HCT116 (cell line): ENCODE data around the gene JAK1. TPM values are rescaled to one million over a fixed set of nuclear protein-coding genes. Genes with fewer than 3 reads are reported as not detected.

ENCODE experiments used
- ATAC-seq: fragments of 200-7000 bp; cut with Tn5 transposase; 2 replicates; pipeline ENCODE4 v1.9.1; 2020; ENCODE audit warnings: mild to moderate bottlenecking, moderate library complexity
- BruUV-seq: library from RNA; stranded (reverse); fragments of 400-500 nt; replicated peaks from 2 replicates; lab custom pipeline; 2021; lab: Mats Ljungman, UMichigan
- CTCF ChIA-PET: fragments of 300-600 bp; sonication (Branson Sonifier 250); formaldehyde crosslinking; loops from one replicate; lab custom pipeline; 2021; ENCODE audit warnings: antibody characterized with exemption; lab: Charles Lee
- POLR2A ChIA-PET: fragments of 300-600, 350-600 bp; sonication (Branson Sonifier 250); formaldehyde crosslinking; loops from one replicate; lab custom pipeline; 2021; ENCODE audit warnings: antibody characterized with exemption; lab: Charles Lee
- RAD21 ChIA-PET, 2 experiments: fragments of 300-600 bp; sonication (Branson Sonifier 250); formaldehyde crosslinking; loops; one replicate each; lab custom pipeline; 2023; ENCODE audit warnings: low total read pairs in 2 of 2; ENCODE audit not compliant: uncharacterized antibody in 2 of 2, unreplicated experiment in 2 of 2, low non-redundant PET in 1 of 2; lab: Charles Lee
- DNase-seq: peaks from one replicate; pipeline ENCODE4 v3.0.0-alpha.2; 2010; ENCODE audit warnings: low read depth, low spot score
- H2AFZ ChIP-seq: fragments of 200-600 bp; shearing (Covaris generic), sonication (generic); 2 replicates; pipeline ENCODE4 v1.6.1; 2017; ENCODE audit warnings: low read depth, mixed run types, mixed read lengths, antibody characterized with exemption, low read length; ENCODE audit not compliant: poor library complexity, severe bottlenecking
- H3K27ac ChIP-seq: 2 replicates; pipeline ENCODE4 v1.5.1; 2012; ENCODE audit warnings: low read depth, low read length
- H3K27me3 ChIP-seq: fragments of 200-600 bp; sonication (generic); 2 replicates; pipeline ENCODE4 v1.6.1; 2016; ENCODE audit warnings: mixed run types, low read length, mixed read lengths; ENCODE audit not compliant: insufficient read depth
- H3K36me3 ChIP-seq, 2 experiments: fragments of 200-500 bp in 1 of 2; fragments of 200-600 bp in 1 of 2; sonication (Bioruptor generic) in 1 of 2; sonication (generic) in 1 of 2; 2 replicates each; pipeline versions ENCODE4 v1.5.1 to v1.6.1; 2014 to 2016; ENCODE audit warnings: low read length in 2 of 2, inconsistent platforms in 1 of 2, mixed read lengths in 1 of 2, mixed run types in 1 of 2; ENCODE audit not compliant: insufficient read depth in 2 of 2, control insufficient read depth in 1 of 2
- H3K4me1 ChIP-seq, 2 experiments: fragments of 200-600 bp in 1 of 2; sonication (generic) in 1 of 2; 2 replicates each; pipeline versions ENCODE4 v1.5.1 to v1.6.1; 2012 to 2017; ENCODE audit warnings: low read length in 2 of 2, inconsistent platforms in 1 of 2, mild to moderate bottlenecking in 1 of 2, mixed read lengths in 1 of 2, mixed run types in 1 of 2, moderate library complexity in 1 of 2; ENCODE audit not compliant: insufficient read depth in 2 of 2, control insufficient read depth in 1 of 2
- H3K4me2 ChIP-seq: fragments of 200-600 bp; sonication (generic); 2 replicates; pipeline ENCODE4 v1.6.1; 2017; ENCODE audit warnings: mixed run types, low read length, mixed read lengths
- H3K4me3 ChIP-seq, 2 experiments: fragments of 200-600 bp in 1 of 2; sonication (generic) in 1 of 2; replicated peaks in 1 of 2; 2 replicates each; pipeline ENCODE4 v1.5.1; 2011 to 2016; ENCODE audit warnings: low read length in 2 of 2, control low read depth in 1 of 2, low read depth in 1 of 2, mild to moderate bottlenecking in 1 of 2, mixed read lengths in 1 of 2, mixed run types in 1 of 2
- H3K79me2 ChIP-seq: fragments of 200-600 bp; sonication (generic); 2 replicates; pipeline ENCODE4 v1.6.1; 2017; ENCODE audit warnings: mild to moderate bottlenecking, mixed run types, low read length, moderate library complexity, mixed read lengths; ENCODE audit not compliant: insufficient read depth
- H3K9ac ChIP-seq: fragments of 200-600 bp; sonication (generic); 2 replicates; pipeline ENCODE4 v1.6.1; 2016; ENCODE audit warnings: low read length, mixed read lengths
- H3K9me2 ChIP-seq: fragments of 200-600 bp; sonication (generic), shearing (Covaris generic); 2 replicates; pipeline ENCODE4 v1.6.1; 2017; ENCODE audit warnings: mixed run types, mild to moderate bottlenecking, moderate library complexity; ENCODE audit not compliant: insufficient read depth
- H3K9me3 ChIP-seq, 2 experiments: fragments of 200-500 bp in 1 of 2; fragments of 200-600 bp in 1 of 2; sonication (Bioruptor generic) in 1 of 2; sonication (generic) in 1 of 2; 2 replicates each; pipeline ENCODE4 v1.6.1; 2014 to 2017; ENCODE audit warnings: low read length in 2 of 2, mixed read lengths in 2 of 2, inconsistent platforms in 1 of 2, low read depth in 1 of 2, mild to moderate bottlenecking in 1 of 2, mixed run types in 1 of 2, moderate library complexity in 1 of 2; ENCODE audit not compliant: control insufficient read depth in 1 of 2, insufficient read depth in 1 of 2
- H4K20me1 ChIP-seq: fragments of 200-600 bp; sonication (generic), shearing (Covaris generic); 2 replicates; pipeline ENCODE4 v1.6.1; 2017; ENCODE audit warnings: mixed run types, mild to moderate bottlenecking, moderate library complexity; ENCODE audit not compliant: insufficient read depth
- ATF3 ChIP-seq: IDR thresholded peaks from 2 replicates; pipeline ENCODE4 v1.6.1; 2012
- CBX3 ChIP-seq: IDR thresholded peaks from 2 replicates; pipeline ENCODE4 v1.6.1; 2012; ENCODE audit warnings: low read depth
- CEBPB ChIP-seq: IDR thresholded peaks from 2 replicates; pipeline ENCODE4 v1.6.1; 2012; ENCODE audit warnings: low read depth
- CTCF ChIP-seq, 3 experiments: fragments of 200-600 bp in 1 of 3; sonication (generic) in 1 of 3; IDR thresholded peaks in 2 of 3; conservative IDR thresholded peaks in 1 of 3; 2 replicates each; pipeline ENCODE4 v1.5.1; 2012 to 2017; ENCODE audit warnings: low read depth in 2 of 3, low read length in 2 of 3, antibody characterized with exemption in 1 of 3, borderline replicate concordance in 1 of 3, control low read depth in 1 of 3, mild to moderate bottlenecking in 1 of 3, mixed read lengths in 1 of 3, mixed run types in 1 of 3, moderate library complexity in 1 of 3; ENCODE audit not compliant: insufficient read depth in 1 of 3
- EGR1 ChIP-seq: IDR thresholded peaks from 2 replicates; pipeline ENCODE4 v1.6.1; 2012; ENCODE audit warnings: low read depth
- EZH2 ChIP-seq: fragments of 200-600 bp; sonication (generic); IDR thresholded peaks from 2 replicates; pipeline ENCODE4 v1.6.1; 2017; ENCODE audit warnings: antibody characterized with exemption, mixed run types
- JUND ChIP-seq: IDR thresholded peaks from 2 replicates; pipeline ENCODE4 v1.6.1; 2012
- MAX ChIP-seq: IDR thresholded peaks from 2 replicates; pipeline ENCODE4 v1.6.1; 2012
- RAD21 ChIP-seq: IDR thresholded peaks from 2 replicates; pipeline ENCODE4 v1.6.1; 2012; ENCODE audit warnings: low read depth, mild to moderate bottlenecking
- REST ChIP-seq: IDR thresholded peaks from 2 replicates; pipeline ENCODE4 v1.6.1; 2012; ENCODE audit warnings: low read depth
- TCF7L2 ChIP-seq: IDR thresholded peaks from 2 replicates; pipeline ENCODE4 v1.7.0; 2011; ENCODE audit warnings: borderline replicate concordance, inconsistent platforms; ENCODE audit not compliant: insufficient read depth, insufficient read length; ENCODE audit errors: extremely low read depth
- YY1 ChIP-seq: IDR thresholded peaks from 2 replicates; pipeline ENCODE4 v1.6.1; 2011; ENCODE audit warnings: low read length, low read depth, moderate library complexity, mild to moderate bottlenecking; ENCODE audit not compliant: insufficient replicate concordance; ENCODE audit errors: extremely low read depth
- ZNF274 ChIP-seq: fragments of 200-500 bp; sonication (Bioruptor generic); IDR thresholded peaks from 2 replicates; pipeline ENCODE4 v1.6.1; 2014; ENCODE audit warnings: mild to moderate bottlenecking, low read depth, low read length, inconsistent platforms
- intact Hi-C: fragments of 100-400 bp; cut with micrococcal nuclease; formaldehyde crosslinking; loops from 2 replicates; pipeline ENCODE4 v1.10.0; 2022
- total RNA-seq: library from RNA; stranded (reverse); gene quantifications from one replicate; pipeline ENCODE4 v1.2.1, GENCODE V29; 2021; ENCODE audit not compliant: unreplicated experiment

Gene JAK1
- total RNA-seq, 1 experiment from 2014 or later: 53.2 TPM

GRCh38 chr1:64841330-64842065 is 124.9 kb downstream of the JAK1 start:
- no peak for ATAC-seq
- Histone ChIP-seq H3K9ac (no peak overlapping the region), H3K9me2 (no peaks in the 10 kb centered on the region), H2AFZ (no peak overlapping the region), H3K27ac (no peak overlapping the region), H3K4me2 (no peak overlapping the region), H3K79me2 (no peaks in the 10 kb centered on the region), H3K4me1 (no peaks in the 10 kb centered on the region), H3K27me3 (no peaks in the 10 kb centered on the region), H3K36me3 (peaks cover 0 to 18% of the 10 kb centered on the region in 2 experiments; a peak in 2 of 4 replicates), H3K4me3 (no peak overlapping the region), H4K20me1 (no peaks in the 10 kb centered on the region), H3K9me3 (no peaks in the 10 kb centered on the region)
- no peak for DNase-seq
- POLR2A ChIA-PET: no interaction called here
- intact Hi-C loops: no loop called here
- RAD21 ChIA-PET: no interaction called here
- no TSS peak for BruUV-seq
- TF ChIP-seq MAX (no peak), YY1 (no peak), EGR1 (no peak), RAD21 (no peak), REST (no peak), CEBPB (no peak), CBX3 (no peak), TCF7L2 (no peak), ATF3 (no peak), EZH2 (no peak), ZNF274 (no peak), JUND (no peak), CTCF (IDR thresholded peaks at IDR 0.05 in 2 of 3, conservative IDR thresholded peaks at IDR 0.05 in 1 of 3; ENCODE audit: borderline replicate concordance in 1 of 3, insufficient read depth in 1 of 3, low read depth in 2 of 3, low read length in 2 of 3) (no peak)
- CTCF ChIA-PET: no interaction called here
